Middle frontal gyrus (tissue), 1 donor: ENCODE results near the gene GALNT10.

ENCODE experiments used
- DNase-seq: peaks from one replicate; pipeline ENCODE4 v3.0.0-alpha.2; 2015; ENCODE audit warnings: low spot score; ENCODE audit errors: extremely low spot score

The GALNT10 gene

GRCh38 chr5:154264549-154265196, 74.1 kb downstream of the GALNT10 start:
- DNase-seq: no peak

GRCh38 chr5:154265197-154265773, 74.8 kb downstream of the GALNT10 start:
- DNase-seq: no peak

GRCh38 chr5:154267516-154267915, 77.0 kb downstream of the GALNT10 start:
- DNase-seq: no peak

- no peak for DNase-seq
Measured at GRCh38 chr5:154268073-154268472, 77.5 kb downstream of the GALNT10 start.

GRCh38 chr5:154269414-154269813, 78.9 kb downstream of the GALNT10 start:
- no peak for DNase-seq

DNA sequence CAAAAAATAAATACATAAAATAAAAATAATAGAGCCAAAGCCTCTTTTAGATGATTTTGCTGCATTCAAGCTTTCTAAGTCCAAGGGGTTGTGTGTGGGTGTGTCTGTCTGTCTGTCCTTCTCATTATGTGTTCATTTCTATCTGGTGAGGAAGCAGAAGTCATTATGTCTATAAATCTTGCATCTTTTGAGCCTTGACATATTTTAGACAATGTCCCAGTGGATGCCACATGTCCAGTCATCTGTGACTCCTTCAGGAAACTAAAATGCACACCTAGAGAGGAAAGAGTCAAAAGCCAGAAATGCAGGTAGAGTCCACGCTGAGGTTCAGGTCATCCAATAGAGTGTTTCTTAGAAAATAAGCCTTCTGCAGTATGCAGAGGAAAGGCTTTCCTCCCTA, 80.9 kb downstream of the GALNT10 start:
- DNase-seq: no peak

GRCh38 chr5:154271936-154272514, 81.5 kb downstream of the GALNT10 start:
- DNase-seq: no peak

DNA sequence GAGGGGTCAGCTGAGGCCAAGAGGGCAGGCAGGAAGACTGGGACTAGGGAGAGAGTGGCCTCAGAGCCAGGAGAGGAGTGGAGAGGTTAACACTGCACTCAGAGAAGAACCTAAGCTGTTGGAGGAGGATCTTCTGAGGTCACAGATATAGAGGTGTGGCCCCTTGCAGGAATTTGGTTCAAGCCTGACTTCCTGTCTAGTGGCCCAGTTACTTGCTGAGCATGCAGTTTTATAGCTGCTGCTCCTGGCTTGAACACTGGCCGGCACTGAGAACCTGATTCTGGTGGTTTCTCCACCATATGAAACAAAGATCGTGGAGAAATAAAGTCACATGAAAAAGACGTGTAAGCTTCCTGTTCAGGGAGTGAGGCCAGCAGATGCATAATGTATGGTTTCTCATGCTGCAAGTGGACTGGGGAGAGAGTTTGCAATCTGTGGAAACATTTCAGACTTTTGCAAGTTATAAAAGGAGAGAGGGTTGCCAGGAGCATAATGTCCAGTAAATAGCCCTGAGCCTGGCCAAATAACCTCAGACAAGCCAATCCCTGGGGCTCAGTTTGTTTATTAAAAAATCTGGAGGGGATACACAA, 82.6 kb downstream of the GALNT10 start:
- DNase-seq: no peak

DNA sequence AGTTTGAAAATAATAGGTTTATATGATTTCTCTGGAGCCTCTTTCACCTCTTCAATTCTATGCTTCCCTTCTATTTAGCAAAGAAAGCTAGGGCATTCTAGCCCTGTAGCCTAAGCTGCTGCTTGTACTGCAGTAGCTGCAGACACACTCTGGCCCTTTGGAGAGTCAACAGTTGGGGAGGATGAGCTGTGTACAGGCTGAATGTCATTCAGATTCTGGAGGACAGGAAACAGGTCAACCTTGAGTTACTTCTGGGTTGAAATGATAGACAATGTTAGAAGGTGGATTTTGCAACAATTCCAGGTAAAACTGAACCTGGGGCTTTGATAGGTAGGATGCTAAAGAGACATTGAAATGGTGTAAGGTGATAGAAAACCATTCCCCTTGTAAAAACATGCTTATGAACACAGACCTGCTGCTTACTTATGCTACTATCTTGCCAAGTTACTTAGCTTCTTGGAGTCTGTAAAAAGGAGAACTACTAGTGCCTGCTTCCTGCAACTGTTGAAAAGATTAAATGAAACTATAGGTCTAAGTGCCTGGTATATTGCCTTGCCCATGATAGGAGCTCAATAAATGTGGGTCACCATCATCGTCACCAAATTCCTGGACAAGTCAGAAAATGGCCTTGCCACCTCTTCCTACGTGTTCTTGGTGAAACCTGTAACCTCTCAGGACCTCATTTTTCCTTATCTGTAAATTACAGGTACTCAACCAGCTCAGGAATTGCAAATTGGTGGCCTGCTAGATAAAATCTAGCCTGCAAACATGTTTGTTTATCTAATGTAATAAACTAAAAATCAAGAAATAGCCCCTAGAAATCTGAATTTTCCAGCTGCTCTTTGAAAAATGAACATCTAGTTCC, 83.7 kb downstream of the GALNT10 start:
- no peak for DNase-seq

DNA sequence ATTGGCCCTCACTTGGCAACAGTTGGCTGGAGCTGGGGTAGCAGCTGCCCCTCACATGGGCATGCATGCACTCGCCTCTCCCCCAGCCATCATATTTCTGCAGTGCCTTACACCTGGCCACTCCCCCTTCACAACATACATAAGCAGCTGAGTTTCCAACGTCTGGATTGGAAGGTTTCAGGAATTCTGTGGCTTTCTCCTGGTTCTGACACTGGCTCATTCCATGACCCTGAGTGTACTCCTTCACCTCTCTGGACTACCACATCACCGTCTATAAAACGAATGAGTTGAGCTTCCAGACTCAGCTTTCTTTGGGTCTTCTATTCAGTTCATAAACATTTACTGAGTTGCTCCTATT, 84.3 kb downstream of the GALNT10 start:
- no peak for DNase-seq

GRCh38 chr5:154275566-154275965, 85.0 kb downstream of the GALNT10 start:
- DNase-seq: no peak

DNA sequence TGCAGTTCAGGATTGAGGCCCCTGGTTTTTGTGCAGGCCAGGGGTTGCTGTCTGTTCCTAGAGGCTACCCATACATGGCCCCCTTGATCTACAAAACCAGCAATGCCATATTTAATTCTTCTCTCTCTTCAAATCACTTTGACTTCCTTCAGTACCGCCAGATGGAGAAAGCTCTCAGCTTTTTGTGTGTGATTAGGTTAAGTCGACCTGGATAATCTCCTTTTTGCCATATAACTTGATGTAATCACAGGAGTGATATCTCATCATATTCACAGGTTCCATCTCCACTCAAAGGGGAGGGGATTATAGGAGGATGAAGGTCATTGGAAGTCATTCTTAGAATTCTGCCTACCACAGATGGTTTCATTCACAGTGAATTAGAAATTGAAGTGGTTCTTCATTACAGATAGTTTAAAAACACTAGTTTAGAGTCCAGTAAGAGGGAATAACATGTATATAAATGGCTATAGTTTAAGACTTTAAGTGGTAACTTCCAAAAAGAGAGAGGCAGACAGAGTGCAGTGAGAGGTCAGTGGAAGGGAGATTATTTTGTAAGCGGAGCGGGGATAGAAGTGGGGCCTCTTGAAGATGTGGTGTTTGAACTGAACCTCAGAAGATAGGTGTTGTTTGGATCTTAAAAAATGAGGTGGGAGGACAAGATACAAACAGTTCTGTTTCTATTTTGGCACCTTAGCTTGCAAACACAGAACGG, 85.9 kb downstream of the GALNT10 start:
- no peak for DNase-seq

GRCh38 chr5:154276973-154277331, 86.4 kb downstream of the GALNT10 start:
- no peak for DNase-seq

DNA sequence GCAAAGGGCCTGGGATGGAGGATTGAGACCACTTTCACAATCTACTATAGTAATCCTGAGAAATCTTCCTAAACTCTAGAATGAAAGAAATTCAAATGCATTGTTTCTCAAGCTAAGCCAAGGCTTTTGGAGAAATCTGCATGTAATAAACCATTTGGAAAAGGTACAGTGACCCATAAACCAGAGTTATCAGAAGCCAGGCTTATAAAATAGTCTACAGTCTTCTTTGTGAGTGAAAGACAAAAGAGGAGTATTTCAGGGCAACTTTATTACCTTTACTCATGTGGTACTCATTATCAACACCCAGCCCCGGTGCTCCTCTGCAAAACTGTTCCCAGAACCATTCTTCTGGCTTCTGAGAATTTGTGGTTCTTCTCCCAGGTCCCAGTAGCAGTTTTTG, 87.0 kb downstream of the GALNT10 start:
- DNase-seq: no peak

DNA sequence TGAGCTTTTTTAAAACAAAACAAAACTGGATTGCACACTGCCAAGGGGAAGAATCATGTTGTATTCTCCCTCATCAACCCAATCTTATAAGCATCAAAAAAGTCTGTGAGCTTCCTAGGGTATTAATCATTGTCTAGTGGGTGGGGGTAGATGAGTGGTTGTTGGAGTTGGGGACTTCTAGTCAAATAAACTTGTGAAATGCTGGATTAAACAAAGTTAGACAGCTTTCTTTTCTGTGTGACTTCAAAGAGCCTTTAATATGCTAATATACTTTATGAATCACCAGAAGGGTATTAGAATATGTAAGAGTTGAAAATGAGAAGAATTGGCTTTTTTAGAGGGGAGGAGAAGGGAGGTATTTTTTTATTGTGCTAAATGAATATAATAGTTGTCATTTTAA, 87.7 kb downstream of the GALNT10 start:
- DNase-seq: no peak

- DNase-seq: no peak
Measured at GRCh38 chr5:154278908-154279307, 88.4 kb downstream of the GALNT10 start.

DNA sequence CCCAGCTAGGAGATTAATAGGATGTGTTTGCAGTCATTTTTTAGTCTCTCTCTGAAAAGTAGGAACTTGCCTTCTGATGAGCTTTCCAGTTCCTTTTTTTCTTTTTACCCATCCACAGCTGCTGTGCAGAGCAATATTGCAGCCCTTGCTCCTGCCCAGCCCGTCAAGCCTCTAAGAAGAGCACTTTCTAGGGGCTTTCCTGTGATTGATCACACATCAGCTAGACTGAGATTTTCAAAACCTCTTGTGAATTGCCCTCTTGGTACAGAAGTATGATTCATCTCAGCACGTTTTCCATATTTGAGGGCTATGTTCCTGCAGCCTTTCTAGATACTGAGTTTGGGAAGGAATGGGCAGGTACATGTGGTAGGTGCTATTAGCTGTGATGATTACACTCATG, 93.9 kb downstream of the GALNT10 start:
- no peak for DNase-seq

DNA sequence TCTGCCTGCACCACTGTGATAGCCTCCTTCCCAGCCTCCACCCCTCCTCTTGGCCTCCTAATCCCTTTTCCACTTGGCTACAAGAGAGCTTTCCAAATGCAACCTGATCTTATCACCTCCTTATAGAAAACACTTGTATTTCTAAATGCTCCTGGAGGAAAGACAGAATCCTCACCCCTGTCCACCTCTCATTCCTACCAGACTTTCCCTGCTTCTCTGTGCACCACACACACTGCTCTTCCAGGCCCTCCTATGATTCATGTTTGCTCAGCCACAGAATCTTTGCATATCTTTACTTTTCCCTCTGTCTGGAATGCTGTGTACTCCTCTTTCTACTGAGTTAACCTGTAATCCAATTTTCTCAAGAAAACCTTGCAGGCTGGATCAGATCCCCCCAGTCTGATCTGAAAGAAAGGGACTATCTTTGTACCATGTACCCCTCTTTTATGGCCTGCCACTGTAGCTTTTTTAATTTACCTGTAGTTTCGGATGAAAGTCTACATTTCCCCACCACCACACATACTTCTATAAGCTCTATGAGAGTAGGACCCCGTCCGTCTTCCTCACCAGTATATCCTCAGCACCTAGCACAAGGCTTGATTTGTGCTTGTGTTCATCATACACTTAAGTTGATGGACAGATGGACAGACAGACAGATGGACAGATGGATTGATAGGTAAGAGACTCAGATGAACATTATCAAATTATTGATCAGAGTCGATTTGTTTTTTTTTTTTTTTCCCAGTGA, 95.3 kb downstream of the GALNT10 start:
- DNase-seq: no peak

- DNase-seq: no peak
Measured at GRCh38 chr5:154286557-154286956, 96.0 kb downstream of the GALNT10 start.

DNA sequence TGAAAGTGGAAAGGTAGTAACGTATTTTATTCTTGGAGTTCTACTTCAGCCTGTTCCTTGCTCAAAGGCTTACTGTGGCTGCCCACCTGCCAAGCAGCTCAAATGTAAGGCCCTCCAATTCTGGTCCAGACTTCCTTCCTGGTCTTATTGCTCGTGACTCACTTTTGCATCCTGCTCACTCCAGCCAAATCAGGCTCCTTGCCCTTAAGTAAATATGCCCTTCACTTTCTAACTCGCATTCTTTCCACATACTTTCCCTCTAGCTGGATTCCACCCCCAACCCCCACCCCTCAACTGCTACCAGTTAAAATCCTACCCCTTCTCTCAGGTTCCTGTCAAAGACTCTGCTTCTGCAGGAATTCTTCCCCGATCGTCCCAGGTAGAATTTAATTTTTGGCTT, 96.6 kb downstream of the GALNT10 start:
- no peak for DNase-seq

GRCh38 chr5:154288145-154288544, 97.6 kb downstream of the GALNT10 start:
- no peak for DNase-seq
